Cardiac muscle cell (in vitro differentiated cells and primary cell): ENCODE data around the gene APLN. TPM values are rescaled to one million over a fixed set of nuclear protein-coding genes. Genes with fewer than 3 reads are reported as not detected.

Experiments
- DNase-seq, 2 donors: peaks; one replicate each; pipeline versions ENCODE4 v3.0.0 to v3.0.0-alpha.2; 2010 to 2017; ENCODE audit warnings: low read depth in 1 of 2, low spot score in 1 of 2
- H3K27ac ChIP-seq: fragments of 200-600 bp; sonication (generic); 2 replicates; pipeline ENCODE4 v1.5.1; 2016
- H3K27me3 ChIP-seq: fragments of 200-600 bp; sonication (generic); 2 replicates; pipeline ENCODE4 v1.6.0; 2016; ENCODE audit warnings: control low read depth
- H3K36me3 ChIP-seq: fragments of 200-600 bp; sonication (generic); 2 replicates; pipeline ENCODE4 v1.5.1; 2016; ENCODE audit warnings: control low read depth
- H3K4me1 ChIP-seq: fragments of 200-600 bp; sonication (generic); 2 replicates; pipeline ENCODE4 v1.8.1; 2017; ENCODE audit warnings: low read depth, mild to moderate bottlenecking, mixed run types
- H3K4me3 ChIP-seq: fragments of 200-600 bp; sonication (generic); 2 replicates; pipeline ENCODE4 v1.5.1; 2016; ENCODE audit warnings: mild to moderate bottlenecking
- H3K9me3 ChIP-seq: fragments of 200-600 bp; sonication (generic); 2 replicates; pipeline ENCODE4 v1.5.1; 2017; ENCODE audit warnings: low read depth, mild to moderate bottlenecking, control low read depth
- CTCF ChIP-seq: IDR thresholded peaks from 2 replicates; pipeline ENCODE4 v1.5.1; 2012; ENCODE audit warnings: low read depth, mild to moderate bottlenecking, low read length
- polyA plus RNA-seq: library from polyadenylated mRNA; unstranded; fragments of >200 nt; fragmentation: Nextera tagmentation; extraction: Ambion mirVana; gene quantifications from 2 replicates; pipeline ENCODE4 v1.2.1, GENCODE V29; 2016
- total RNA-seq: library from RNA; depleted of rRNA; stranded (reverse); fragments of >200 nt; gene quantifications from 2 replicates; pipeline ENCODE4 v1.2.3, GENCODE V29; 2016

The APLN gene
- total and polyA plus RNA-seq, 2 experiments from 2014 or later, result 0.45 to 1.1 TPM

GRCh38 chrX:129638917-129639316 is 15.8 kb downstream of the APLN start:
- H3K4me1 ChIP-seq, result no peaks in the 10 kb centered on the region
- no peak overlapping the region for H3K4me3 ChIP-seq
- no peak overlapping the region for H3K27ac ChIP-seq
- DNase-seq, result no peak
- no peaks in the 10 kb centered on the region for H3K27me3 ChIP-seq
- no peaks in the 10 kb centered on the region for H3K9me3 ChIP-seq
- TF ChIP-seq CTCF, result no peak
- H3K36me3 ChIP-seq, result no peaks in the 10 kb centered on the region

DNA sequence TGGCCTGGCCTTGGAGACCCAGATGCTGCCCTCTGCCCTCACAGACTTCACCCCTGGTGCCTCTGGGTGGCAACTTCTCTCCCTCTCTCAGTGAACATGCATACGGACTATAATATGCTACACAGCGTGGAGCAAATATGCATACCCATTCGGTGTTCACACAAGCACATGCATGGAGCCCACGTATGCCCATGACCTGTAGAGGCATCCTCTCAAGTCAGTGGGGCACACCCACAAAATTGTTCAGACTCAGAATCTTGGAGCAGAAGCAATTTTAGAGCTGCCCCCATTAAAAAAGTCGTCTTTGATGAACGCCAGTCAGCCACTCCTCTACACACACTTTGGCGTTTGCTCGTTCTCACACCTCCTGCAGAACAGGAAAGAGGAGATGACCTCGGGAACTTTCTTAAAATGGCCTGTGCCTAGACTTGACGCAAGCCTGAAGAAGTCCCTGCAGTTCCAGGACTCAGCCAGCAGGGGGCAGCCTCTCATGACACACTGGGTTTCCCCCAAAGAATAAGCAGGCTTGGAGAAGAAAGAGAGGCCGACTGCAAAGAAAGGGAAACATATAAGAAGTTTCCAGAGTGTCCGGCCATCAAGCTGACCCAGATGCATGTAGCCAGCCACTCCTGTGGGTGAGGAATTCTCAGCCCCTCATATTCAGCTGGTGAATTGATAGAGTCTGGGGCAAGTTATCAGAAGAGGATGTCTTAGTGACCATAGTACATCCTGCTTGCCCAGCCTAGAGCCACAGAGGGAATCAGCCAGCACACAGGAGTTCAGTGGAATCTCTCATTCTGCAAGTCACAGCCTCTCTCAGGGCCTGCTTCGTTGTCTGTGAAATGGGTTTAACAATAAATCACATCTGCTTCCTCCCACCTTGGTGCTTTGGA is 17.3 kb downstream of the APLN start:
- Histone ChIP-seq H3K9me3 (no peaks in the 10 kb centered on the region), H3K27ac (no peak overlapping the region), H3K36me3 (no peaks in the 10 kb centered on the region), H3K27me3 (no peaks in the 10 kb centered on the region), H3K4me1 (no peaks in the 10 kb centered on the region), H3K4me3 (no peak overlapping the region)
- DNase-seq, result peak; percentile 66 to 78
- TF ChIP-seq CTCF, result peak; percentile 79

GRCh38 chrX:129636175-129636681 is 18.5 kb downstream of the APLN start:
- H3K4me3 ChIP-seq, result no peak overlapping the region
- no peak overlapping the region for H3K27ac ChIP-seq
- H3K4me1 ChIP-seq, result no peaks in the 10 kb centered on the region
- DNase-seq, result no peak
- no peak for TF ChIP-seq CTCF
- H3K9me3 ChIP-seq, result no peaks in the 10 kb centered on the region
- no peaks in the 10 kb centered on the region for H3K36me3 ChIP-seq
- H3K27me3 ChIP-seq, result no peaks in the 10 kb centered on the region

DNA sequence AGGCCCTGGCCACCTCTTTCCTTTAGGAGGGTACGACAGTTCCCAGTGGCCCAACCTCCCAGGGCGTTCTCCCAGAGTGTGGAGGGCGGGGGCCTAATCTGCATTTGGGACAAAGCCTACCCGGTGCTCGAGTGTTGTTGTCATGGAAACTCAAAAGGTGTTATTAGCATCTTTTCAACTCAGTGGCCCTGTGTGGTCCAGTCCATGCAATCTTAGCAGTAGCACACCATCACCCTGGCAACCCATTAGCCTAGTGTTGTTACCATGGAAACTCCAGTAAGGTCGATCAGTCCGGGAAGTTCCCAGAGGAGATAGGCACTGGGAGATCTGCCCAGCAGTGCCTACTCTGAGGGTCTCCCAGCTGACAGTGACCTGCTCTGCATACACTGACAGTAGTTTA is 20.2 kb downstream of the APLN start:
- H3K27ac ChIP-seq, result no peak overlapping the region
- no peak for TF ChIP-seq CTCF

GRCh38 chrX:129632443-129632842 is 22.3 kb downstream of the APLN start:
- no peak for DNase-seq
- Histone ChIP-seq H3K4me1 (no peaks in the 10 kb centered on the region), H3K4me3 (no peak overlapping the region), H3K27ac (no peak overlapping the region), H3K9me3 (no peaks in the 10 kb centered on the region), H3K27me3 (no peaks in the 10 kb centered on the region), H3K36me3 (no peaks in the 10 kb centered on the region)
- TF ChIP-seq CTCF, result no peak

More for the DNA sequence above, 20.2 kb downstream of the APLN start:
- H3K4me3 ChIP-seq, result no peak overlapping the region
- H3K27me3 ChIP-seq, result no peaks in the 10 kb centered on the region
- H3K36me3 ChIP-seq, result no peaks in the 10 kb centered on the region
- H3K4me1 ChIP-seq, result no peaks in the 10 kb centered on the region
- DNase-seq, result no peak
- H3K9me3 ChIP-seq, result no peaks in the 10 kb centered on the region
